HG02763 (cell line): Measurements from ENCODE around the gene DENND5B.
A peak's percentile ranks its signal among the peaks of the same experiment; 100 is the strongest.
"Not testable (repeated sequence)": the region's sequence is repeated elsewhere in the genome, so short reads cannot be mapped to it uniquely, and the experiment has no call there.

ENCODE experiments used
- ATAC-seq: cut with Tn5 transposase; IDR thresholded peaks from one replicate; pipeline ENCODE4 v1.9.1; 2021; ENCODE audit warnings: mild to moderate bottlenecking, moderate library complexity; ENCODE audit not compliant: unreplicated experiment

Gene DENND5B

GRCh38 chr12:31560516-31560915 is 30.4 kb downstream of the DENND5B start:
- ATAC-seq, result no peak

GRCh38 chr12:31558521-31558920 is 32.4 kb downstream of the DENND5B start:
- ATAC-seq, result no peak

GRCh38 chr12:31557707-31558106 is 33.2 kb downstream of the DENND5B start:
- no peak for ATAC-seq

GRCh38 chr12:31555466-31555865 is 35.5 kb downstream of the DENND5B start:
- ATAC-seq, result not testable (repeated sequence)

GRCh38 chr12:31550590-31550989 is 40.3 kb downstream of the DENND5B start:
- ATAC-seq, result not testable (repeated sequence)

- no peak for ATAC-seq
Observed at GRCh38 chr12:31536672-31537071, 54.3 kb downstream of the DENND5B start.

- ATAC-seq, result no peak
Observed at GRCh38 chr12:31533470-31533869, 57.5 kb downstream of the DENND5B start.

GRCh38 chr12:31531893-31532292 is 59.0 kb downstream of the DENND5B start:
- ATAC-seq, result no peak

- ATAC-seq, result no peak
Observed at GRCh38 chr12:31528095-31528494, 62.8 kb downstream of the DENND5B start.

- ATAC-seq, result no peak
Observed at GRCh38 chr12:31527083-31527482, 63.9 kb downstream of the DENND5B start.

- ATAC-seq, result no peak
Observed at GRCh38 chr12:31526158-31526546, 64.8 kb downstream of the DENND5B start.

GRCh38 chr12:31525496-31526157 is 65.3 kb downstream of the DENND5B start:
- no peak for ATAC-seq

GRCh38 chr12:31524791-31525495 is 66.0 kb downstream of the DENND5B start:
- ATAC-seq, result peak; percentile 89

GRCh38 chr12:31523306-31523705 is 67.6 kb downstream of the DENND5B start:
- no peak for ATAC-seq

GRCh38 chr12:31522607-31523006 is 68.3 kb downstream of the DENND5B start:
- ATAC-seq, result no peak

GRCh38 chr12:31521964-31522363 is 69.0 kb downstream of the DENND5B start:
- ATAC-seq, result no peak

- ATAC-seq, result no peak
Observed at GRCh38 chr12:31519511-31519910, 71.4 kb downstream of the DENND5B start.

- no peak for ATAC-seq
Observed at GRCh38 chr12:31518680-31519227, 72.2 kb downstream of the DENND5B start.

- ATAC-seq, result no peak
Observed at GRCh38 chr12:31517994-31518393, 72.9 kb downstream of the DENND5B start.

GRCh38 chr12:31516702-31517101 is 74.2 kb downstream of the DENND5B start:
- ATAC-seq, result no peak

GRCh38 chr12:31514912-31515311 is 76.0 kb downstream of the DENND5B start:
- ATAC-seq, result no peak

- ATAC-seq, result no peak
Observed at GRCh38 chr12:31510034-31510433, 80.9 kb downstream of the DENND5B start.
